Bone marrow (tissue), 2 donors: ENCODE data around the gene MEGF11.
A peak's percentile ranks its signal among the peaks of the same experiment; 100 is the strongest.

Experiments
- DNase-seq, 2 donors: peaks; one replicate each; lab custom pipeline; 2025; lab: John Stamatoyannopoulos, UW

The MEGF11 gene

DNA sequence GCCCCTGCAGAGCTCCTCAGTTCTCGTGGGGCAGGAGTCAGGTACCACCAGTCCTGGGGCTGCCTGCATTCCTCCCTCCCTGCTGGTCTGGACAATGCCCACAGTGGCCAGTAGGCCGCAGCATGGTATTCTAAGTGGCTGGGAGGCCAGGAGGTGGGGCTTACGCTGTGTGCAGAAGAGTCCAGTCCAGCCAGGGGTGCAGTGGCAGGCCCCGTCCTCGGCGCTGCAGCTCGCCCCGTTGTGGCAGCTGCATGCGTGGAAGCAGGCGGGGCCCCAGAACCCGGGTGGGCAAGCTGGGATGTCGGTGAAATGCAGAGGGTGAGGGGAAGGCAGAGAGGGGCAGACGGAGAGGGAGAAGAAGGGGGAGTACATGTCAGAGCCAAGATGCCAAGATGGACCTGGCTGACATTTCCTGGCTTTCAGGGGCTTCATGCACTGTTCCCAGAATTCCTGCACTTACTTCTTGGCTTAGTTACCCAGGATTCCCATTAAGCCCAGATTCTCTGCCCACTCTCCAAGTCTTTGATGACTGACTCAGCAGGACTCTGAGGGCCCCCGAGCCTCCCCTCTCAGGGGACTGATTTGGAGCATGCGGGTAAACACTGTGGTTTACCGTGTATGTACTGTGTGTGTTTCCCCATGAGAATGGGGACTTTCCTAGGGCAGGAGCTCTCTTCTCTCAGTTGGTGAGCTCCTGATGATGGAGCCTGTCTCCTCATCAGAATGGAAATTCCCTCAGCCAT lies 336.7 kb downstream of the MEGF11 start:
- DNase-seq = no peak

DNA sequence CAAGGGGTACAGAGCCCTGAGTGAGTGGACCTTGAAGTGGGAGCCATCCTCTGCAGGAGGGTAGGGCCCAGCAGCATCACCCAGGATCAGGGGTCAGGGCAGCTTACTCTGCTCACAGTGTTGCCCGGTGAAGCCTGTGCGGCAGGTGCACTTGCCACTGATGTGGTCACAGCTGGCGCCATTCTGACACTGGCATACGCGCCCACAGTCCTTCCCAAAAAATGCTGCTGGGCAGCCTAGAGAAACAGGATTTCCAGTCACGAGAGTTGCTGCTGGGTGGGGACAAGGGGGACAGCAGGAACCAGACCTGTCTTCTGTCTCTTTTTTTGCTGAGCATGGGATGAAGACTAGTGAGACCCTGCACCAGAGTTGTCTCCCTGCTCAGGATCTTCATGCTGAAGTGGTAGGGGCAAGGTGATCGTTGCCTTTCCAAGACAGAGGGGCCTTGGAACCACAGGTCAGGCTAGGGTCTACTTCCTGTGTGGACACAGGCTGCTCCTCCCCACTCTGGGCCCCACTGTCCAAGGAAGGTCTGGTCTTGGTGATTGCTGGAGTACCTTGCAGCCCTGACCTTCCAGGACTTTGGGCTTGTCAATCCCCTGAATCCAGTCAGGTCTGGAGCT lies 337.4 kb downstream of the MEGF11 start:
- DNase-seq = no peak

GRCh38 chr15:65914981-65915925 lies 338.3 kb downstream of the MEGF11 start:
- DNase-seq = no peak

DNA sequence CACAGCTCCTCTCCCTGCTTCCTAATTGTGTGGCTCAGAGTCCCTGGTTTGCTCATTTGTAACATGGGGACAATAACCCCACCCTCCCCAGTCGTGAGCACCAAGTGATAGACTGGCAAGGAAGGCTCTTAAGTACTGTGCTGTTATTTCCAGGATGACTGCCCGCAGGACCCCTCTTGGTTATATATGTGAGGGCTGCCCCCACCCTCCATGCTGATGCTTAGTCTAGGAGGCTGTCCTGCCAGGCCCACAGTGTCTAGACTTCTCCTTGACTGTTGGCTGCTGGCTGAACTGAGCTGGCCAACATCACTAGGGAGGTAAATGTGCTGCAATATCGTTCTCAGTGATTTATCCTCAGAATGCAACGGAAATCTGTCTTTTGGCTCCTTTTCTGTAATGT lies 339.2 kb downstream of the MEGF11 start:
- DNase-seq = no peak

GRCh38 chr15:65913631-65914199 lies 339.8 kb downstream of the MEGF11 start:
- DNase-seq = no peak

GRCh38 chr15:65912235-65912634 lies 341.3 kb downstream of the MEGF11 start:
- DNase-seq = no peak

DNA sequence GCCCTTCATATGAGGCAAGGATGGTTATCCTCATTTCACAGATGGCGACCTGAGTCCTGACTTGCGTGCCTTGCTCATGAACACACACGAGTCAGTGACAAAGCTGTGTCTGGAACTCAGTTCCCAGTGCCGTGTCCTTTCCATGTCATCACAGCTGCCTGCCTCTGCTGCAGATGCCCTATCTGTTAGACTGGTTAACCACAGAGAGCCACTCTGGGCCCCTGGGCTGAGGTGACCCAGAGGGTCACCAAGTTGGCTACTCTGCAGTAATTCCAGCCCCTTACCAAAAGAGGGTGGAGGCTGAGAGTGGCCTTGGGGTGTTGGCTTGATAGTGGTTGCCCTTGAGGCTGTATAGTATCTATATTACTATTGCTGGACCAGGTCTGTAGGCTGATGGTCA lies 343.2 kb downstream of the MEGF11 start:
- no peak for DNase-seq

DNA sequence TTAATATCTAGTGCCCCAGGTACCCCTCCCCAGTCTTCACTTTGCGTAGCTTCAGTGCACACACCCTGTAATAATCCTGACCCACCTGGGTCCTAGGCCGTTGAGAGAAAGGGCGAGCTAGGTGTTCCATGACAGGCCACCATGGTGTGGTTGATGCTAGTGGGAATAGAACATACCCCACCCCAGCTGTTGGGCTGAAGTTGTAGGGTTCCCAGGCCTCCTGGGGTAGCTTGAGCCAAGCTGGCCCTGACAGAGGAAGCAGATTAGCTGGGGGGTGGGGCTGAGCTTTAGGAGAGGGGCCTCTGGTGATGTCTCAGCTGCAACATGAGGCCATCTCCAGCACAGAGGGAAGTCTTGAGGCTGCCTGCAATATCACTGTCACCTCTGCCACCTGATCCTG lies 343.7 kb downstream of the MEGF11 start:
- no peak for DNase-seq

DNA sequence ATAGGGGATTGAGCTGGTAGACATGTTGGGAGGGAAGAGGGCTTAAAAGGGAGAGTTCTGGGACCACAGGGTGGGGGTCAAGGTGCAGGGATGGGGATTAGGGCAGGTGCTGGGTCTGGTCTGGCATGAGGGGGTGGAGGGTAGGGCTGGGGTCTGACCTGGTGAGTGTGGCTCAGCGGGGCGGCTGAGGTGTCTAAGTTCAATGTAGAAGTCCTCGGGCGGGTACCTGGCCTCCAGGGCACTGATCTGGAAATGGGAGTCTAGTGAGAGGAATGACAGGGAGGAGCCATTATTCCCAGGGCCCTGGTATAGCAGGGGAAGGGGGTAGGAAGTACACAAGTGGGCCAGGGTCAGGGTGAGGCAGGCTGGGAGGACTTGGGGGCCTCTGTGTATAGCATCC lies 344.7 kb downstream of the MEGF11 start:
- DNase-seq = no peak

- no peak for DNase-seq
These were observed 345.9 kb downstream of the MEGF11 start for GRCh38 chr15:65907661-65908060.

- no peak for DNase-seq
These were observed 347.2 kb downstream of the MEGF11 start for GRCh38 chr15:65906396-65906795.

- no peak for DNase-seq
These were observed 349.2 kb downstream of the MEGF11 start for GRCh38 chr15:65904301-65904700.

DNA sequence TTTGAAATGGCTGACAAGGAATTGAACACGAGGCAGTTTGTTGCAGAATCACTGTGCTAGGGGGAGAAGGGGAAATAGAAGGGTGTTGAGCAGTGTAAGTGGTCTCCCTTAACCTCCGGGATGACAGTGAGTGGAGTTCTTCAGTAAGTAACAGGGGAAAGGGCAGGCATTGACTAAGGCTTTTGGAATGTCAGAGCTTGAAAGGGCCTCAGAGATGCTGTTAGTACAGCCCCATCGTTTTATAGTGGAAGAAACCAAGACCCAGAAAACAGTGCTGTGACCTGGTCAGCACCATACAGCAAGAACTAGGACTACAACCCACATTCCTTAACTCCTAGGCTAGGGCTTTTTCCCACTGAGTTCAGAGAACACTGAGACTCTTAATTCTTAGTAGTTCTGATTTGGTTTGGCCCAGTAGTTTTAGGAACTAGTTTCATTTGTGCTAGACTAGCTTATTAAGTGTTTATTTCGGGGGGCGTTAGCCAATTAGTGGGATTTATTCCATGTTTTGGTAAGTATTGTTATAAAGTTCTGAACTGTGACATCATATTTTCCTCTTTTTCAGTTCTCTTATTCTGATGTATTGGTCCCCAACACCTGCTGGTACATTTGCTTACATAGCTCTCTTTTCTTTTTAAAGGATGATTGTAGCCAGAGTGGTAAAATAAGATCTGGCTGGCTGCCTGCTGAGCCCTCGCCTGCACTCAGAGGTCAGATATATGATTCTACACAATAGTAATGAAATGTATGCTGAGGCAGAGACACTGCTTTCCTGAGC lies 350.1 kb downstream of the MEGF11 start:
- DNase-seq = no peak

DNA sequence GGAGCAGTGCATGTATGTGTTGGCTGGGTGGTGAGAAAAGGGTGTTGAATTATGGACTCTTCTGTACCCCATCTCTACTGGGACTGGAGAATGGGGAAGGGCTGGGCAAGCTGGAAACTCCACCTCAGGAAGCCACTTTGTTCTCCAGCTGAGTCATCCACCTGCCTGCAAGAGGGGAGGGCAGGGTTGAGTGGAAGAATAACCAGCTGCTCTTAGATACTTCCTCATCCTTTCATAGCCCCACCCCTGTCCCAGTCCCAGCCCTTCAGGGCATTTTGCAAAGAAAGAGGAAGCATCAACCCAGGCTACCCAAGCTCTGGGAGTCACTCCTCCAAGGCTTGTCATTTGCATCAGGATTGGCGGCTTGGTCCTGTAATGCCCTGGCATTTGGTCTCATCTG lies 351.2 kb downstream of the MEGF11 start:
- DNase-seq = peak; percentile 27 to 96

- DNase-seq = no peak
These were observed 351.7 kb downstream of the MEGF11 start for GRCh38 chr15:65901836-65902235.

DNA sequence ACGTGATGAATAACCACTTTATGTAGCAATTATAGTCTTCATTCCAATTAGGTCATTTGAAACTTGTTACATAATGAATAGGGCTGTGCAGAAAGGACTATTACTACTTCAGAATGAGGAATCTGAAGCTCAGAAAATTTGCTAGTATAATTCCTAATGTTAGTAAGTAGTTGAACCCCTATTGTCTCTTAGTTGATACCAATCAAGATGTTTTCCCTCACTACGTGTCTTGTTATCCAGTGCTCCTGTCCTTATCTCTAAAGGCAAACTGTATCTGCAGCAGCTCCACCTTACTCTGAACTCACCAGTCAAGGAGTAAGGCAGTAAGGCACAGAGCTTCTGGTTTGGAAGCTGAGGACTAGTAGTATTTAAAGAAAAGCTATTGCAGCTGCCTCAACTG lies 352.2 kb downstream of the MEGF11 start:
- no peak for DNase-seq

DNA sequence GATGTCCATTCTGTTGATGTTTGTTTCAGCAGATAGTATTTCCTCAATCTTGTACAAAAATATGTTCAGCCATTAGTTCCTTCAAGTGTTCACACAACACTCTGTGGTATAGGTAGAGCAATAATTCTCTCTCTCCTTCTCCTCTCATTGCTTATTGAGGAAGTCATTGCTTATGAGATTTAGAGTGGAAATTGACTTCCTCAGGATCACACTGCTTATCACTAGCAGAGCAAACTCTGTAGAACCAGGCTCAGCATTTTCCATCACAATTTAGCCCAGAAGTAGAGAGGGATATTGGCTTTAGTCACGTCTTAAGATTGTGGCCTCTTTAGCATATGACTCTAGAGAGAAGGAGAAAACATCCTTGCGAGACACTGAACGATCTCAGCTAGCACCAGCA lies 353.1 kb downstream of the MEGF11 start:
- no peak for DNase-seq

DNA sequence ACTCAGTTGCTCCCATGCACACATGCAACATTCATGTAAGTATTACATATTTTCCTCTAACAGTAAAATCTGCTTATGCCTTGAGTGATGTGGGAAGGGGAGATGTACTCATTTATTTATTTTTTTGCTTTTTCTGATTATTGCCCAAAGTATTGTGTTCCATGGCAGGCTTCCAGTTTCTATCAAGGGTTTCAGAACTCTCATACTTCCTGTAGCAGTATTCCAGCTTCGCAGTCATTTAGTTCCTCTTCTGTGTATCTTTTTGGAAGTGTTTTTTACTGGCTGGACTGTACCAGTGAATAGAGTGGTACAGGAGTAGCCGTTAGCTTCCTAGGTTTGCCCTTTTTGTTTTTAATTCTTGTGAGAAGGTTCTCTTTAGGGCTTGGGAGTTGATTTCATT lies 357.3 kb downstream of the MEGF11 start:
- no peak for DNase-seq

GRCh38 chr15:65893060-65893459 lies 360.5 kb downstream of the MEGF11 start:
- DNase-seq = no peak

DNA sequence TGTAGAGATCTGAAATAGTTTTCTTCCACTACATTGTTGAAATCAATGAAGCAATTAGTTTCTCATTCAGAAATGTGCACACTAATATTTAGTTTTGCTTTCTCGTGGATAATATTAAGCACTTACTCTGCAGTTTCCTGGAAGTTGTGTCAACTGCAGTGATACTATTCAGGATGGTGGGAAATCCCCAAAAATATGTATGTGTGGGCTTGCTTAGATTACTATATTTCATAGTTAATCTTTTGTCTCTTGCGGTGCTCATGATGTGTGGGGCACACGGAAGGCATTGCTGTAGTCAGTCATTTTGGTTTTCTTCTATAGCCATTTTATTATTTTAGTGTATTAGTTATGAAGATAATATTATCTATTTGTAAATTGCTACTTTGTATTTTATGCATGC lies 364.6 kb downstream of the MEGF11 start:
- no peak for DNase-seq

GRCh38 chr15:65887565-65887964 lies 366.0 kb downstream of the MEGF11 start:
- DNase-seq = no peak
